Raji (cell line): ENCODE data around the gene DLAT.

Experiments
- POLR2A ChIP-seq: IDR thresholded peaks from 2 replicates; pipeline ENCODE4 v1.6.1; 2011; ENCODE audit warnings: low read depth, low read length, control low read depth; ENCODE audit not compliant: insufficient read depth

The DLAT gene

DNA sequence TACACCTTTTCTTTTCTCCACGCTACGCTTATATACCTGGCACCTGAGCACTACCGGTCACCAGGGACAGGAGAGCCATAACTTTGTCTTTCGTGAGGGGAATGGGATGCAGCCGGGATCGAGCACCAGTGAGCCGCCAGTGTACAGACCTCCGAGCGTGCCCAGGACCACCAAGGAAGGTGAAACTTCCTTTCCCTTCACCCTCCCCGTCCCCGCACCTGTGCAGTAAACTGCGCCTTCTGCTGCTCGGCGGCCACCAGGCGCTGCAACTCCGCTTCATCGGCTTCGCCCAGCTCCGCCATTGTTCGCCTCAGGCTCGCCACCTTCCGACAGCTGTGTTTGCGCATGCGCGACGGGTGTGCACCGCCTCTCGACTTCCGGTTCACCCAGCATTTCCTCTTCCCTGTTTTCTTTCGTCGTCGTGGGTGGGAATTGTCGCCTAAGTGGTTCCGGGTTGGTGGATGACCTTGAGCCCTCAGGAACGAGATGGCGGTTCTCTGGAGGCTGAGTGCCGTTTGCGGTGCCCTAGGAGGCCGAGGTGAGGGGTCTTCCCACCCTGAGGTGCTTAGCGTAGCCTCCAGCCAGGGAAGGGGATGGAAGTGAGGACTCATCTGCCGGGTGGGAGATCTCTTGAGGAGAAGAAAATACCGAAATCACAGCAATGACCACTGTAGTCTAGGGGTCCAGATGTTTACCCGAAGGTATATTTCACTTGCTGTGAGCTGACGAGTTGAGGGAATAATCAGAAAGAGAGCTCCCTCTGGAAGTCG, 61.4 kb downstream of the DLAT start, which contains the start of the genes SDHD and TIMM8B:
Gene SDHD (plus strand): TSS at position 452 of the 770 bp plus-strand sequence. CDS start 35 bp downstream, at position 487.
Gene TIMM8B (minus strand): TSS at position 335 of the 770 bp plus-strand sequence. CDS start 33 bp downstream, at position 302.
- TF ChIP-seq POLR2A = peak; percentile 91

- no peak for TF ChIP-seq POLR2A
These were observed 62.0 kb downstream of the DLAT start for GRCh38 chr11:112087212-112087611.

GRCh38 chr11:112096194-112096593, 71.0 kb downstream of the DLAT start:
- TF ChIP-seq POLR2A = no peak

GRCh38 chr11:112097734-112098528, 72.7 kb downstream of the DLAT start:
- no peak for TF ChIP-seq POLR2A

DNA sequence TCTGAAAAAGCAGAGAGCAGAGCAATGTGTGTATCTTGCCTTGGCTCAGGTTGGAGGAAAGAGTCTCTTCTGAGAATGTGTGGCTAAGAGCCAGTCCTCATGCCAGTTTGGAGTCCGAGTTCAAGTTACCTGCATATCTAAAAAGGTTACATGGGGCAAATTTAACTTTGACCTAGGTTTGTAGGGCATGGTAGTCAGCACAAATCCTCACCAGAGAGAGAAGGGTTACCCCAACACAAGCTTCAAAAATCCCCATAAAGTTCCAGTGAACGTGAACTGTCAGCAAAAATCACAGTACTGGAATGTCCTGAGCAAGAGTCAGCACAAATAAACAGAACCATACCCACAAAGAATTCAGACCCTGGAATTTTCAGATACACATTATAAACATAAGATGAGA, 75.3 kb downstream of the DLAT start:
- TF ChIP-seq POLR2A = no peak

DNA sequence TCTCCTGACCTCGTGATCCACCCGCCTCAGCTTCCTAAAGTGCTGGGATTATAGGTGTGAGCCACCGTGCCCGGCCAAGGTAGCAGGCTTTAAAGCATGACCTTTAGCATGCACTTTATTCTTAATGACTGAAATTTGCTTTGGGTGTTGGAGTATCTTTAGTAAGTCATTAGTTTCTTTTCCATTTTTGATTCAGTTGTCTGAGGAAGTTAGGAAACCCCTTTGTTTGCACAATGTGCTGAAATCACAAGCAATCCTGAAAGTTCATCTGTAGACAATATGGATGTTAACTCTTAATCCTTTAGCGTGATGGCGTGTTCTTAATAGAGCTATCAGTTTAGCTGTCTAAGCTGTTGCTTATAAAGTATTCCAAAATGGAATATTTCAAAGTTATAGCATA, 78.2 kb downstream of the DLAT start:
- TF ChIP-seq POLR2A = no peak

GRCh38 chr11:112106070-112106469, 80.9 kb downstream of the DLAT start:
- TF ChIP-seq POLR2A = no peak
